K562 treated with DMSO at 1 percent for 24 hours (cell line): Measurements from ENCODE around the gene ZNF891. TPM values are rescaled to one million over a fixed set of nuclear protein-coding genes. Genes with fewer than 3 reads are reported as not detected.

Source experiments
- total RNA-seq: library from RNA; unstranded; fragments of 300-600 nt; gene quantifications from 2 replicates; pipeline ENCODE4 v1.2.3, GENCODE V29; 2022; ENCODE audit warnings: low read depth; ENCODE audit not compliant: insufficient read depth

ZNF891 gene
- total RNA-seq: 0.23 and 0.25 TPM in 2 replicates

GRCh38 chr12:133130038-133130807, at the start of gene ZNF891, which contains the start of gene ZNF10:
Gene ZNF891 (minus strand): TSS chr12:133130274. CDS start chr12:133121918, 8,356 bp downstream.
Gene ZNF10 (plus strand): TSS chr12:133130627. CDS start chr12:133144493, 13,866 bp downstream.

GRCh38 chr12:133080368-133081158, 49.5 kb downstream of the ZNF891 start, which contains the start of gene ZNF140:
Gene ZNF140 (plus strand): TSS chr12:133080923. CDS start chr12:133081321, 398 bp downstream.

Other genes starting within 250 kb of the ZNF891 start
- 29.7 and 36.4 TPM in 2 replicates for gene CHFR, start 242.7 kb downstream of the ZNF891 start, total RNA-seq
- 0.37 and 0.50 TPM in 2 replicates for gene ZNF605, start 174.0 kb downstream of the ZNF891 start, total RNA-seq
- gene ZNF26, start 143.9 kb downstream of the ZNF891 start, total RNA-seq: 4.5 and 6.0 TPM in 2 replicates
- 3.7 and 6.0 TPM in 2 replicates for gene ZNF84, start 92.8 kb downstream of the ZNF891 start, total RNA-seq
- 3.0 and 6.0 TPM in 2 replicates for gene ZNF140, start 49.4 kb downstream of the ZNF891 start, total RNA-seq
- gene ZNF10, start 353 bp upstream of the ZNF891 start, total RNA-seq: 2.6 and 6.5 TPM in 2 replicates
- 6.8 and 8.0 TPM in 2 replicates for gene ZNF268, start 51.2 kb upstream of the ZNF891 start, total RNA-seq
- gene ANHX, start 105.6 kb upstream of the ZNF891 start, total RNA-seq: not detected in 2 replicates